Activated naive CD8-positive, alpha-beta T cell (primary cell): ENCODE data around the gene GALP.
"Not testable (repeated sequence)": the region's sequence is repeated elsewhere in the genome, so short reads cannot be mapped to it uniquely, and the experiment has no call there.

ENCODE experiments used
- H3K27ac Mint-ChIP-seq: one replicate; pipeline ENCODE4 v1.8.0; 2021; ENCODE audit warnings: mixed read lengths
- H3K27me3 Mint-ChIP-seq: one replicate; pipeline ENCODE4 v1.8.0; 2021; ENCODE audit warnings: mixed read lengths
- H3K36me3 Mint-ChIP-seq: one replicate; pipeline ENCODE4 v1.8.0; 2021; ENCODE audit warnings: mixed read lengths
- H3K4me1 Mint-ChIP-seq: one replicate; pipeline ENCODE4 v1.8.0; 2021; ENCODE audit warnings: low read depth, mixed read lengths
- H3K4me3 Mint-ChIP-seq: one replicate; pipeline ENCODE4 v1.8.0; 2021; ENCODE audit warnings: mild to moderate bottlenecking, mixed read lengths
- H3K9me3 Mint-ChIP-seq: one replicate; pipeline ENCODE4 v1.8.0; 2021; ENCODE audit warnings: low read depth, mixed read lengths

Gene GALP

GRCh38 chr19:56175861-56176307 lies at the start of gene GALP:
TSS of gene GALP (plus strand) at chr19:56176008. CDS start at chr19:56177109, 1,101 bp downstream.
- H3K27me3 Mint-ChIP-seq, H3K4me3 Mint-ChIP-seq, H3K36me3 Mint-ChIP-seq, H3K4me1 Mint-ChIP-seq, H3K9me3 Mint-ChIP-seq, H3K27ac Mint-ChIP-seq: not testable (repeated sequence)

GRCh38 chr19:56126983-56127780 lies 48.6 kb upstream of the GALP start:
- Mint-ChIP-seq H3K4me1 (peaks cover 8% of the 10 kb centered on the region), H3K36me3 (no peaks in the 10 kb centered on the region), H3K9me3 (no peaks in the 10 kb centered on the region), H3K27me3 (no peaks in the 10 kb centered on the region), H3K4me3 (no peak overlapping the region), H3K27ac (no peak overlapping the region)

- no peaks in the 10 kb centered on the region for H3K9me3 Mint-ChIP-seq
- no peak overlapping the region for H3K4me3 Mint-ChIP-seq
- H3K27ac Mint-ChIP-seq: no peak overlapping the region
- H3K27me3 Mint-ChIP-seq: no peaks in the 10 kb centered on the region
- no peaks in the 10 kb centered on the region for H3K4me1 Mint-ChIP-seq
- no peaks in the 10 kb centered on the region for H3K36me3 Mint-ChIP-seq
Observed at GRCh38 chr19:56130006-56130405, 45.8 kb upstream of the GALP start.

- Mint-ChIP-seq H3K27me3 (no peaks in the 10 kb centered on the region), H3K4me1 (no peaks in the 10 kb centered on the region), H3K36me3 (no peaks in the 10 kb centered on the region), H3K4me3 (no peak overlapping the region), H3K27ac (no peak overlapping the region), H3K9me3 (no peaks in the 10 kb centered on the region)
Observed at GRCh38 chr19:56131651-56132050, 44.2 kb upstream of the GALP start.

GRCh38 chr19:56132316-56132822 lies 43.4 kb upstream of the GALP start:
- no peaks in the 10 kb centered on the region for H3K4me1 Mint-ChIP-seq
- no peak overlapping the region for H3K4me3 Mint-ChIP-seq
- no peaks in the 10 kb centered on the region for H3K9me3 Mint-ChIP-seq
- H3K36me3 Mint-ChIP-seq: no peaks in the 10 kb centered on the region
- no peak overlapping the region for H3K27ac Mint-ChIP-seq
- H3K27me3 Mint-ChIP-seq: no peaks in the 10 kb centered on the region

- H3K4me3 Mint-ChIP-seq: no peak overlapping the region
- H3K4me1 Mint-ChIP-seq: no peaks in the 10 kb centered on the region
- H3K27me3 Mint-ChIP-seq: no peaks in the 10 kb centered on the region
- H3K27ac Mint-ChIP-seq: no peak overlapping the region
- no peaks in the 10 kb centered on the region for H3K36me3 Mint-ChIP-seq
- no peaks in the 10 kb centered on the region for H3K9me3 Mint-ChIP-seq
Observed at GRCh38 chr19:56133858-56134653, 41.8 kb upstream of the GALP start.

DNA sequence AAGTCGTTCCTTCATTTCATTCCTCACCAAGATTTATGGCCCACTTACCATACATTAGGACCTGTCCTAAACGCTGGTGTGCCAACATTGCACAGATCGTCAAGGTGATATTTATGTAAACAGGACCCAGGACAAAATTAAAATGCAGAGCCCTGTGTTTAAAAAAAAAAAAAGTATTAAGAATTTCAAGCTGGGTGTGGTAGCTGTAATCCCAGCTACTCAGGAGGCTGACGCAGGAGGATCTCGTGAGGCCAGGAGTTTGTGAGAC lies 41.2 kb upstream of the GALP start:
- H3K27me3 Mint-ChIP-seq: no peaks in the 10 kb centered on the region
- H3K4me1 Mint-ChIP-seq: peaks cover under 1% of the 10 kb centered on the region
- H3K36me3 Mint-ChIP-seq: no peaks in the 10 kb centered on the region
- no peak overlapping the region for H3K4me3 Mint-ChIP-seq
- no peak overlapping the region for H3K27ac Mint-ChIP-seq
- no peaks in the 10 kb centered on the region for H3K9me3 Mint-ChIP-seq

GRCh38 chr19:56136362-56136761 lies 39.4 kb upstream of the GALP start:
- Mint-ChIP-seq H3K4me1 (peaks cover 14% of the 10 kb centered on the region), H3K4me3 (no peak overlapping the region), H3K36me3 (no peaks in the 10 kb centered on the region), H3K27me3 (no peaks in the 10 kb centered on the region), H3K27ac (no peak overlapping the region), H3K9me3 (no peaks in the 10 kb centered on the region)

GRCh38 chr19:56137405-56137804 lies 38.4 kb upstream of the GALP start:
- peaks cover 20% of the 10 kb centered on the region for H3K4me1 Mint-ChIP-seq
- H3K27ac Mint-ChIP-seq: no peak overlapping the region
- H3K27me3 Mint-ChIP-seq: no peaks in the 10 kb centered on the region
- no peaks in the 10 kb centered on the region for H3K9me3 Mint-ChIP-seq
- no peaks in the 10 kb centered on the region for H3K36me3 Mint-ChIP-seq
- no peak overlapping the region for H3K4me3 Mint-ChIP-seq

GRCh38 chr19:56138069-56138468 lies 37.7 kb upstream of the GALP start:
- H3K4me3 Mint-ChIP-seq: no peak overlapping the region
- peaks cover 22% of the 10 kb centered on the region for H3K4me1 Mint-ChIP-seq
- no peaks in the 10 kb centered on the region for H3K27me3 Mint-ChIP-seq
- H3K27ac Mint-ChIP-seq: no peak overlapping the region
- H3K36me3 Mint-ChIP-seq: no peaks in the 10 kb centered on the region
- H3K9me3 Mint-ChIP-seq: no peaks in the 10 kb centered on the region

- H3K27me3 Mint-ChIP-seq: no peaks in the 10 kb centered on the region
- peak overlapping the region; percentile 90 for H3K27ac Mint-ChIP-seq
- H3K9me3 Mint-ChIP-seq: no peaks in the 10 kb centered on the region
- H3K4me1 Mint-ChIP-seq: peaks cover 34% of the 10 kb centered on the region
- H3K4me3 Mint-ChIP-seq: peak overlapping the region; percentile 89
- H3K36me3 Mint-ChIP-seq: no peaks in the 10 kb centered on the region
Observed at GRCh38 chr19:56139847-56140582, 35.8 kb upstream of the GALP start.

GRCh38 chr19:56140583-56141416 lies 35.0 kb upstream of the GALP start, which contains the start of gene ZNF444:
TSS of gene ZNF444 (plus strand) at chr19:56141287. CDS start at chr19:56146912, 5,625 bp downstream.
- H3K27me3 Mint-ChIP-seq: no peaks in the 10 kb centered on the region
- H3K36me3 Mint-ChIP-seq: no peaks in the 10 kb centered on the region
- H3K4me3 Mint-ChIP-seq: peak within 1 kb of the TSS; percentile 89
- H3K4me1 Mint-ChIP-seq: peaks cover 34% of the 10 kb centered on the region
- no peaks in the 10 kb centered on the region for H3K9me3 Mint-ChIP-seq
- H3K27ac Mint-ChIP-seq: peak within 1 kb of the TSS; percentile 90

GRCh38 chr19:56141417-56141993 lies 34.3 kb upstream of the GALP start:
- H3K27me3 Mint-ChIP-seq: no peaks in the 10 kb centered on the region
- H3K36me3 Mint-ChIP-seq: no peaks in the 10 kb centered on the region
- peaks cover 34% of the 10 kb centered on the region for H3K4me1 Mint-ChIP-seq
- peak overlapping the region; percentile 80 for H3K27ac Mint-ChIP-seq
- no peaks in the 10 kb centered on the region for H3K9me3 Mint-ChIP-seq
- H3K4me3 Mint-ChIP-seq: peak overlapping the region; percentile 89
